Psoas muscle (tissue), 8 donors: ENCODE results near the gene TRIM31. TPM values are rescaled to one million over a fixed set of nuclear protein-coding genes. Genes with fewer than 3 reads are reported as not detected.

ENCODE experiments used
- ATAC-seq, 4 donors: fragments of 200-7000 bp; cut with Tn5 transposase; one replicate each; pipeline ENCODE4 v1.9.1; 2020; ENCODE audit warnings: moderate library complexity in 3 of 4, mild to moderate bottlenecking in 2 of 4
- DNase-seq, 2 donors: peaks; one replicate each; pipeline ENCODE4 v3.0.0-alpha.2; 2020
- H3K27ac ChIP-seq: fragments of 200-600 bp; one replicate; pipeline ENCODE4 v1.8.0; 2022
- H3K27me3 ChIP-seq, 3 donors: fragments of 200-600 bp in 1 of 3; one replicate each; pipeline versions ENCODE4 v1.6.1 to v1.8.0; 2013 to 2022; ENCODE audit warnings: low read length in 2 of 3, mild to moderate bottlenecking in 2 of 3, moderate library complexity in 1 of 3; ENCODE audit not compliant: insufficient read depth in 3 of 3
- H3K36me3 ChIP-seq, 2 donors: fragments of 200-600 bp in 1 of 2; one replicate each; pipeline versions ENCODE4 v1.6.1 to v1.8.0; 2013 to 2022; ENCODE audit warnings: low read depth in 1 of 2, mild to moderate bottlenecking in 1 of 2, moderate library complexity in 1 of 2; ENCODE audit not compliant: insufficient read depth in 1 of 2
- H3K4me1 ChIP-seq: fragments of 200-600 bp; one replicate; pipeline ENCODE4 v1.8.0; 2022
- H3K4me3 ChIP-seq: fragments of 200-600 bp; one replicate; pipeline ENCODE4 v1.8.0; 2022; ENCODE audit warnings: mild to moderate bottlenecking
- H3K9me3 ChIP-seq: fragments of 200-600 bp; one replicate; pipeline ENCODE4 v1.8.0; 2022
- WGBS, 3 donors: extraction: QIAGEN DNeasy Blood & Tissue Kit; methylation state at CpG; one replicate each; pipeline versions ENCODE4 v1.1.6 to v1.1.7; 2013; 5-methylcytosine and 5-hydroxymethylcytosine counted together
- intact Hi-C, 2 donors: fragments of 100-400 bp; cut with DNase I; formaldehyde crosslinking; loops; one replicate each; pipeline versions ENCODE4 v1.11.0 to v1.14.2; 2022
- polyA plus RNA-seq, 3 donors: library from polyadenylated mRNA; stranded (reverse); fragments of 200-250 nt; gene quantifications; one replicate each; pipeline ENCODE4 v1.2.3, GENCODE V29; 2013
- total RNA-seq, 4 donors: library from RNA; stranded (reverse); fragmentation: NEBNext Ultra II Directional in 2 of 4; extraction: Animal tissue kit (Norgen Biotek cat#: 25700) in 2 of 4; gene quantifications; one replicate each; pipeline versions ENCODE4 v1.2.1 to v1.2.4, GENCODE V29; 2021 to 2023
- TF ChIP-seq, protein P1 (sequence below): fragments of 200-600 bp; IDR thresholded peaks from one replicate; pipeline ENCODE4 v1.8.0; 2022; ENCODE audit warnings: antibody characterized with exemption
- donor health status: healthy with polysubstance abuse.
- donor health status: DM: no; HTN: no; CAD: no; lungs with moderate emphysema.
- donor health status: Bipolar disorder and iron deficiency.
- donor health status: healthy.
- donor health status: DM: yes; HTN: yes; CAD: no.
- donor health status: DM: no; HTN: no; CAD: no.
- donor health status: DM: no; HTN: no; CAD: no.
- donor health status: DM: yes; HTN: yes; CAD: no.

TRIM31 gene
- total and polyA plus RNA-seq, 7 donors: 0.01 to 0.15 TPM; not detected in 5

DNA sequence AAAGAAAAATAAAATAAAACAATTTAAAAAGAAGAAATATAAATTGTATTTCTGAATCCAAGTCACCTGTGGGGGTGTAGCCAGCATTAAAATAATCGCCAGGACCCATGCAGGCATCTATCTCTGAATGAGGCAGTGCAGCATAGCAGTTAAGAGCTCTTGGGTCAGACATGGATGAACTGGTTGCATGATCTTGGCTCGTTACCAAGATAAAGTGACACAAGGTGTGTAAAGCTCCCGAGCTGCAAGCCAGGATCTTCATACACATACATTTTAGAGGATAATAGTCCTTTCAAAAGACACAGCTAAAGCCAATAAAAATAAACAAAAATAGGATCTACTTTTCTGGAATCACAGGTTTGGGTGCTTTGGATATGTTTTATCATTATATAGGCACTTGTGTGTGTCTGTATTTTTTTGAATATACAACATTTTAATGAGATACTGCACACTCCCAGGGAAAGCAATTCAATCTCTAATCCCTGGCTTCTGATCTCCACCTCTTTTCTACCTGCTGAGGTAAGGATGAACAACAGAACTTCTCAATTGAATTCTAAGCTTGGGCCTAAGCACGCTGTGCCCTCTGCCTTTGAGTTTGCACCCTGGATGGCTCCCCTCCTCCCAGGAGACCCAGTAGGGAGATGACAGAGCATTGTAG lies 39.3 kb upstream of the TRIM31 start:
- 65 to 71% (median 67%) methylated on average over 4 of the region's 4 CpGs for WGBS, 3 donors
- no peak overlapping the region for H3K27ac ChIP-seq
- no peaks in the 10 kb centered on the region for H3K36me3 ChIP-seq
- intact Hi-C loops: no loop called here
- no peak for ATAC-seq
- DNase-seq: no peak
- peaks cover 0 to 10% (median 2%) of the 10 kb centered on the region in 3 donors for H3K27me3 ChIP-seq
- H3K4me1 ChIP-seq: no peaks in the 10 kb centered on the region
- TF ChIP-seq, protein P1, sequence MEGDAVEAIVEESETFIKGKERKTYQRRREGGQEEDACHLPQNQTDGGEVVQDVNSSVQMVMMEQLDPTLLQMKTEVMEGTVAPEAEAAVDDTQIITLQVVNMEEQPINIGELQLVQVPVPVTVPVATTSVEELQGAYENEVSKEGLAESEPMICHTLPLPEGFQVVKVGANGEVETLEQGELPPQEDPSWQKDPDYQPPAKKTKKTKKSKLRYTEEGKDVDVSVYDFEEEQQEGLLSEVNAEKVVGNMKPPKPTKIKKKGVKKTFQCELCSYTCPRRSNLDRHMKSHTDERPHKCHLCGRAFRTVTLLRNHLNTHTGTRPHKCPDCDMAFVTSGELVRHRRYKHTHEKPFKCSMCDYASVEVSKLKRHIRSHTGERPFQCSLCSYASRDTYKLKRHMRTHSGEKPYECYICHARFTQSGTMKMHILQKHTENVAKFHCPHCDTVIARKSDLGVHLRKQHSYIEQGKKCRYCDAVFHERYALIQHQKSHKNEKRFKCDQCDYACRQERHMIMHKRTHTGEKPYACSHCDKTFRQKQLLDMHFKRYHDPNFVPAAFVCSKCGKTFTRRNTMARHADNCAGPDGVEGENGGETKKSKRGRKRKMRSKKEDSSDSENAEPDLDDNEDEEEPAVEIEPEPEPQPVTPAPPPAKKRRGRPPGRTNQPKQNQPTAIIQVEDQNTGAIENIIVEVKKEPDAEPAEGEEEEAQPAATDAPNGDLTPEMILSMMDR: no peak
- H3K9me3 ChIP-seq: no peaks in the 10 kb centered on the region
- H3K4me3 ChIP-seq: no peak overlapping the region

DNA sequence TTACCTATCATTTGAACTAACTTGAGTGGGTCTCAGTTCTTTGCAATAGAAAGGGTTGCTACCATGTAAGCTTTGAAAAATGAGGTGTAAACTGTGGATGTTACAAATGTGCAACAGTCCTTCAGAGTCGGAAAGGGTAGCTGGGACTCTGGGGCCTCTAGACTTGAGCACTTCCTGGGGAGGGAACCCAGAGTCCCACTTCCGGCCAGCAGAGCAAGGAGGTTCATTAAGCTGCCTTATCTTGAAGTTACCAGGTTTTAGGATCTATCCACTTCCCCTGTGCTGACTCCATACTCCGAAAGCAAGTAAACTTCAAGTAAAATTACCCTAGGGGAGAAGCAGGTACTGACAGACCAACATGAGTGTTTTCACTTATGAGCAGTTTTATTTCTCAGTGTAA lies 38.7 kb upstream of the TRIM31 start:
- WGBS, 3 donors: 57 to 76% (median 63%) methylated on average over 3 of the region's 3 CpGs
- intact Hi-C loops: no loop called here
- Histone ChIP-seq H3K27me3 (peaks cover 0 to 15% (median 6%) of the 10 kb centered on the region in 3 donors), H3K27ac (no peak overlapping the region), H3K9me3 (no peaks in the 10 kb centered on the region), H3K36me3 (no peaks in the 10 kb centered on the region), H3K4me1 (no peaks in the 10 kb centered on the region), H3K4me3 (no peak overlapping the region)
- ATAC-seq: no peak
- TF ChIP-seq, protein P1: no peak
- DNase-seq: no peak

DNA sequence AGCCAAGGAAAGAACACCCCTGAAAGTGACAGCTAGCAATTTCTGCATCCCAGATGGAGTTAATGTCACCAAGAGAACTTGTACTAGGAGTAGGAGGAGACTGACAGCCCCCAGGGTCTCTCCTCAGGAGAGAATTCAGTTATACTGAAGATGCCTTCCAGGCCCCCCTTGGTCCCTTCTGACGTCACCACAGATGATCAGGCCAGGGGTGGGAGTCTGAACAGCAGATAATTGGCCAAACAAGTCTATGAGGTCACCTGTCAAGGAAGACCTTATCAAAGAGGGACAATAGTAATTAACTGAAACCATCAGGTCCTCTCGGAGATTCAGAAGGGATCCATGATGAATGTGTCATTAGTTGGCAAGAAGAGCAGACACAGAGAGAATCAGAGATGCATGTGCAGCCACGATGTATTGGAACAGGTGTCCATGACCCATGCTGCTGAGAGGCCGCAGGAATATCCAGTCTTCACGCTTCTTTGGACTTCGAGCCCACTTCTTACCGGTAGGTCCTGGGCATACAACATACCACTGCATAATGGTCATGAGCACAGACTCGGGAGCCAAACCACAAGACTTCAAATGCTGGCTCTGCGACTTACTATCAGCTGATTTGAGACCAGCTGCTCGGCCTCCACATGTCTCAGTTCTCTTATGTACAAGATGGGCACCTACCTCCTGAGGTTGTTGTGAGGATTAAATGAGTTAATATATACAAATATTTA lies 37.9 kb upstream of the TRIM31 start:
- Histone ChIP-seq H3K27me3 (peaks cover 0 to 16% (median 6%) of the 10 kb centered on the region in 3 donors), H3K4me3 (no peak overlapping the region), H3K9me3 (no peaks in the 10 kb centered on the region), H3K36me3 (no peaks in the 10 kb centered on the region), H3K27ac (no peak overlapping the region), H3K4me1 (no peaks in the 10 kb centered on the region)
- ATAC-seq (no peak), DNase-seq (no peak)
- TF ChIP-seq, protein P1: no peak
- intact Hi-C loops: no loop called here
- 47 to 56% (median 48%) methylated on average over 10 of the region's 10 CpGs for WGBS, 3 donors

DNA sequence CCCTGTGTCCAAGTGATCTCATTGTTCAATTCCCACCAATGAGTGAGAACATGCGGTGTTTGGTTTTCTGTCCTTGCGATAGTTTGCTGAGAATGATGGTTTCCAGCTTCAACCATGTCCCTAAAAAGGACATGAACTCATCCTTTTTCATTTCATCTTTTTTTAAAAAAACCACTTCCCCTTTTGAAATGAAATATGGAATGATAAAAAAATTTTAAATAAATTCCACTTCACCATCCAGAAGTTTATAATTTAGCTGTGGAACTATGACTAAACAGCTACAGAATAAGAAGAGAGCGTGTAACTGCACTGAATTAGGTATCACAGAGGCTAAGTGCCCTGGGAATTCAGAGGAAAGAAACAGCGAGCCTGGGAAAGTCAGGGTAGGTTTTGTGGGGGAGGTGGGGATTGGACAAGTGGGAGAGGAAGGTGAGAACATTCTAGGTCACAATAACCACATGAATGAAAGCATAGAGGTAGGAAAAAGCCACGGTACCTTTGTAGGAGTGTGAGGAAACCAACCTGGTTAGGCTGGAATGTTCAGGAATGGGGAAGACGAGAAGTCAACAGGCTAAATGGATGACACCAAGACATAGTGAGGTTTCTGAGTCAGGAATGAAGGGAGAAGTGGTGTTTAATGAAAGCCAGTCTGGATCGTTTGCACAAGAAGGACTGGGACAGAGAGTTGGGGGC lies 37.1 kb upstream of the TRIM31 start:
- DNase-seq: no peak
- H3K27me3 ChIP-seq: peaks cover 0 to 21% (median 6%) of the 10 kb centered on the region in 3 donors

More for the DNA sequence above, 37.1 kb upstream of the TRIM31 start:
- H3K27ac ChIP-seq: no peak overlapping the region
- WGBS, 3 donors: 63 to 66% (median 63%) methylated on average over 7 of the region's 7 CpGs
- H3K9me3 ChIP-seq: no peaks in the 10 kb centered on the region
- H3K4me3 ChIP-seq: no peak overlapping the region
- H3K36me3 ChIP-seq: no peaks in the 10 kb centered on the region
- intact Hi-C loops: no loop called here
- H3K4me1 ChIP-seq: no peaks in the 10 kb centered on the region
- no peak for ATAC-seq
- TF ChIP-seq, protein P1: no peak
